SU-DHL-6 (cell line): ENCODE measurements around the gene PHACTR1.

ENCODE experiments used
- H2AFZ ChIP-seq: fragments of 200-600 bp; sonication (generic); 2 replicates; pipeline ENCODE4 v1.6.1; 2014; ENCODE audit warnings: low read depth, mild to moderate bottlenecking, moderate library complexity, mixed read lengths, antibody characterized with exemption, low read length; ENCODE audit not compliant: severe bottlenecking
- H3F3A ChIP-seq: fragments of 200-600 bp; shearing (Covaris generic); 2 replicates; pipeline ENCODE4 v1.6.0; 2016; ENCODE audit warnings: antibody characterized with exemption, mild to moderate bottlenecking; ENCODE audit not compliant: insufficient read depth
- H3K27ac ChIP-seq: fragments of 200-600 bp; sonication (generic); 2 replicates; pipeline ENCODE4 v1.5.1; 2016; ENCODE audit warnings: low read depth, mild to moderate bottlenecking, low read length, moderate library complexity, mixed read lengths
- H3K27me3 ChIP-seq: fragments of 200-600 bp; sonication (generic), shearing (Covaris generic); 2 replicates; pipeline ENCODE4 v1.6.0; 2014; ENCODE audit warnings: mild to moderate bottlenecking, low read length
- H3K36me3 ChIP-seq: fragments of 200-600 bp; sonication (generic); 2 replicates; pipeline ENCODE4 v1.6.1; 2014; ENCODE audit warnings: mild to moderate bottlenecking, low read length, mixed read lengths
- H3K4me2 ChIP-seq: fragments of 300-600, 200-600 bp; shearing (Covaris generic), sonication (generic); 2 replicates; pipeline ENCODE4 v1.6.0; 2014; ENCODE audit warnings: low read length, low read depth, mild to moderate bottlenecking; ENCODE audit not compliant: poor library complexity, severe bottlenecking
- H3K4me3 ChIP-seq: fragments of 200-600 bp; sonication (generic); 2 replicates; pipeline ENCODE4 v1.5.1; 2014; ENCODE audit warnings: antibody characterized with exemption, low read length, mild to moderate bottlenecking, mixed read lengths; ENCODE audit not compliant: insufficient read depth, poor library complexity, severe bottlenecking
- H3K79me2 ChIP-seq: fragments of 200-600 bp; sonication (generic); 2 replicates; pipeline ENCODE4 v1.6.1; 2014; ENCODE audit warnings: mild to moderate bottlenecking, low read length, moderate library complexity; ENCODE audit not compliant: insufficient read depth
- H3K9ac ChIP-seq: fragments of 200-600 bp; sonication (generic); 2 replicates; pipeline ENCODE4 v1.7.0; 2014; ENCODE audit warnings: mild to moderate bottlenecking, low read length
- H3K9me2 ChIP-seq: fragments of 200-600 bp; sonication (generic); replicated peaks from 2 replicates; pipeline ENCODE4 v1.6.1; 2014; ENCODE audit warnings: low read length; ENCODE audit not compliant: insufficient read depth
- H3K9me3 ChIP-seq: fragments of 200-600 bp; sonication (generic); 2 replicates; pipeline ENCODE4 v1.6.1; 2014; ENCODE audit warnings: low read length, mixed read lengths; ENCODE audit not compliant: insufficient read depth
- H4K20me1 ChIP-seq: fragments of 200-600 bp; sonication (generic); 2 replicates; pipeline ENCODE4 v1.6.1; 2014; ENCODE audit warnings: low read depth, mild to moderate bottlenecking, antibody characterized with exemption, low read length, moderate library complexity, mixed read lengths
- CTCF ChIP-seq: fragments of 200-600 bp; sonication (generic); IDR thresholded peaks from one replicate; pipeline ENCODE4 v1.5.1; 2017; ENCODE audit warnings: antibody characterized with exemption, mild to moderate bottlenecking, low read length, moderate library complexity; ENCODE audit not compliant: insufficient read depth, poor library complexity, severe bottlenecking
- EZH2phosphoT487 ChIP-seq: fragments of 200-600 bp; sonication (generic), shearing (Covaris generic); conservative IDR thresholded peaks from 2 replicates; pipeline ENCODE4 v1.6.1; 2018; ENCODE audit warnings: mild to moderate bottlenecking, antibody characterized with exemption, low read length, moderate library complexity, mixed read lengths

PHACTR1 gene

GRCh38 chr6:12957321-12958051 lies 240.9 kb downstream of the PHACTR1 start:
- Histone ChIP-seq H4K20me1 (no peaks in the 10 kb centered on the region), H3K79me2 (no peaks in the 10 kb centered on the region), H3K9me3 (no peaks in the 10 kb centered on the region), H3K4me2 (peak overlapping the region; percentile 19), H3K27ac (no peak overlapping the region), H2AFZ (no peak overlapping the region), H3F3A (no peaks in the 10 kb centered on the region), H3K36me3 (no peaks in the 10 kb centered on the region), H3K27me3 (no peaks in the 10 kb centered on the region), H3K4me3 (no peak overlapping the region), H3K9me2 (no peaks in the 10 kb centered on the region), H3K9ac (no peak overlapping the region)
- no peak for TF ChIP-seq EZH2phosphoT487
- no peak for TF ChIP-seq CTCF

DNA sequence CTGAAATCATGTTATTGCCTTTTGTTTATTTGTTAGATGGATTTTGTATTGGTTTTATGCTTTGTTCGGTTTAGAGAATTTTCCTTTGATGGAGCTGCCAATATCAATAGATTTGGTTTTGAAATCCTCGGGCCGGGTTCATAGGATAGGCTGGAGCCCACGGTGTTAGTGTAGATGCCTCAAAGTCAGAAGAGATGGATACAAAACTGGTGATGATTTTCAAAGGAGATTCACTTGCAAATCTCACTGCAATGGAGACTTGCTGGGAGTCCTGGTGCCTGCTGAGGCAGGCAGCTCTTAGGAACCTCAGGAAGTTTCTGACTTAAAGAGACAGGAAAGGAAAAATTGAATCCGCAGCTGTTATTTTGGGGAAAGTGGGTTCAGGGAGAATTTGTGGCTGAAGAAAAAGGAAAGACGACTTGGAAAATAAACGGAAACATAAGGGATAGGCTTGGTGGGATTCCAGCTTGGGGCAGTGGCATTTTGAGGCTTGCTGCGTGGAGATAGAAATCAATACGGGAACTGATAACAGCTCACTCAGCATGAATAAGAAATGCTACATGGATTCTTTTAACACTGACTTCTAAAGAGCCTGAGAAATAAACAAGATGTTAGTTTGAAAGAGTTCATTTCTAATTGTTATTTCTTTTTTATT lies 241.6 kb downstream of the PHACTR1 start:
- Histone ChIP-seq H3K4me3 (no peak overlapping the region), H3F3A (no peaks in the 10 kb centered on the region), H3K36me3 (no peaks in the 10 kb centered on the region), H3K79me2 (no peaks in the 10 kb centered on the region), H3K27me3 (no peaks in the 10 kb centered on the region), H3K9me3 (no peaks in the 10 kb centered on the region), H2AFZ (no peak overlapping the region), H3K9ac (no peak overlapping the region), H3K4me2 (no peak overlapping the region), H3K9me2 (no peaks in the 10 kb centered on the region), H4K20me1 (no peaks in the 10 kb centered on the region), H3K27ac (no peak overlapping the region)
- TF ChIP-seq EZH2phosphoT487 = no peak
- no peak for TF ChIP-seq CTCF

GRCh38 chr6:12961761-12962160 lies 245.2 kb downstream of the PHACTR1 start:
- Histone ChIP-seq H3F3A (no peaks in the 10 kb centered on the region), H3K27me3 (no peaks in the 10 kb centered on the region), H3K9me3 (no peaks in the 10 kb centered on the region), H3K9ac (no peak overlapping the region), H4K20me1 (no peaks in the 10 kb centered on the region), H3K4me3 (no peak overlapping the region), H3K9me2 (no peaks in the 10 kb centered on the region), H3K36me3 (no peaks in the 10 kb centered on the region), H3K27ac (no peak overlapping the region), H3K4me2 (no peak overlapping the region), H3K79me2 (no peaks in the 10 kb centered on the region), H2AFZ (no peak overlapping the region)
- TF ChIP-seq EZH2phosphoT487 = no peak
- TF ChIP-seq CTCF = no peak
